CD4-positive, alpha-beta T cell (primary cell): Measurements from ENCODE around the gene CDH13. TPM values are rescaled to one million over a fixed set of nuclear protein-coding genes. Genes with fewer than 3 reads are reported as not detected.

ENCODE experiments used
- ATAC-seq: fragments of 200-7000 bp; cut with Tn5 transposase; one replicate; pipeline ENCODE4 v1.10.0; 2022; ENCODE audit warnings: mild to moderate bottlenecking; ENCODE audit not compliant: poor library complexity
- CTCF ChIA-PET: fragments of 350-600 bp; sonication (Branson Sonifier 250); formaldehyde crosslinking; loops from one replicate; lab custom pipeline; 2021; ENCODE audit warnings: antibody characterized with exemption, inconsistent platforms; lab: Charles Lee
- POLR2A ChIA-PET: fragments of 350-600 bp; sonication (Branson Sonifier 250); formaldehyde crosslinking; loops from one replicate; lab custom pipeline; 2021; ENCODE audit warnings: antibody characterized with exemption, inconsistent platforms; lab: Charles Lee
- DNase-seq, 14 experiments: peaks; one replicate each; pipeline ENCODE4 v3.0.0-alpha.2; 2013 to 2020; ENCODE audit warnings: mixed read lengths in 2 of 14
- H3K27ac ChIP-seq, 2 donors: one replicate each; pipeline versions ENCODE4 v1.5.1 to v1.7.0; 2013; ENCODE audit warnings: low read length in 2 of 2, low read depth in 1 of 2, mild to moderate bottlenecking in 1 of 2
- H3K27me3 ChIP-seq, 2 experiments: 1 replicate in 1 of 2; 2 replicates in 1 of 2; pipeline versions ENCODE4 v1.6.1 to v1.7.0; 2013; ENCODE audit warnings: low read length in 2 of 2, control low read depth in 1 of 2, mild to moderate bottlenecking in 1 of 2, moderate library complexity in 1 of 2; ENCODE audit not compliant: insufficient read depth in 2 of 2, control insufficient read depth in 1 of 2
- H3K36me3 ChIP-seq: one replicate; pipeline ENCODE4 v1.6.1; 2013; ENCODE audit warnings: low read length, control low read depth; ENCODE audit not compliant: insufficient read depth
- H3K4me1 ChIP-seq: one replicate; pipeline ENCODE4 v1.6.1; 2013; ENCODE audit warnings: low read length, control low read depth; ENCODE audit not compliant: insufficient read depth
- H3K4me3 ChIP-seq: one replicate; pipeline ENCODE4 v1.5.1; 2013; ENCODE audit warnings: mild to moderate bottlenecking, low read length, moderate library complexity
- H3K9me3 ChIP-seq, 2 experiments: 1 replicate in 1 of 2; 2 replicates in 1 of 2; pipeline versions ENCODE4 v1.6.1 to v1.7.0; 2013; ENCODE audit warnings: low read length in 2 of 2, mild to moderate bottlenecking in 2 of 2, control low read depth in 1 of 2, moderate library complexity in 1 of 2; ENCODE audit not compliant: control insufficient read depth in 1 of 2, insufficient read depth in 1 of 2
- H3K27ac Mint-ChIP-seq: one replicate; pipeline ENCODE4 v1.8.0; 2020; ENCODE audit warnings: mixed read lengths
- H3K27me3 Mint-ChIP-seq: one replicate; pipeline ENCODE4 v1.8.0; 2021; ENCODE audit warnings: mixed read lengths
- H3K36me3 Mint-ChIP-seq: one replicate; pipeline ENCODE4 v1.8.0; 2021; ENCODE audit warnings: low read depth, mixed read lengths
- H3K4me1 Mint-ChIP-seq: one replicate; pipeline ENCODE4 v1.8.0; 2021; ENCODE audit warnings: low read depth, mixed read lengths
- H3K4me3 Mint-ChIP-seq: one replicate; pipeline ENCODE4 v1.8.0; 2020; ENCODE audit warnings: mild to moderate bottlenecking, mixed read lengths
- H3K9me3 Mint-ChIP-seq: one replicate; pipeline ENCODE4 v1.8.0; 2020; ENCODE audit warnings: mixed read lengths
- CTCF ChIP-seq: fragments of 200-600 bp; IDR thresholded peaks from one replicate; pipeline ENCODE4 v1.8.0; 2022; ENCODE audit warnings: antibody characterized with exemption, mild to moderate bottlenecking
- intact Hi-C, 2 experiments: fragments of 100-400 bp; cut with DNase I in 1 of 2; cut with micrococcal nuclease in 1 of 2; formaldehyde crosslinking; loops; one replicate each; pipeline versions ENCODE4 v1.15.1 to v1.9.0; 2023 to 2025; cut with DNase I, micrococcal nuclease
- total RNA-seq, 174 experiments: library from RNA in 2 of 174; stranded (reverse) in 2 of 174; gene quantifications; one replicate each; pipeline ENCODE4 v1.2.3 and lab custom pipeline; 2021 to 2026

The CDH13 gene
- total RNA-seq, 2 experiments from 2014 or later, result not detected

GRCh38 chr16:83785455-83785854 is 1158.7 kb downstream of the CDH13 start:
- Histone ChIP-seq H3K4me1 (no peaks in the 10 kb centered on the region), H3K27me3 (peaks cover 0 to 3% of the 10 kb centered on the region in 2 experiments), H3K27ac (no peak overlapping the region), H3K9me3 (no peaks in the 10 kb centered on the region), H3K4me3 (no peak overlapping the region), H3K36me3 (no peaks in the 10 kb centered on the region)
- Mint-ChIP-seq H3K4me1 (no peaks in the 10 kb centered on the region), H3K4me3 (no peak overlapping the region), H3K36me3 (no peaks in the 10 kb centered on the region), H3K9me3 (no peaks in the 10 kb centered on the region), H3K27me3 (peaks cover 13% of the 10 kb centered on the region), H3K27ac (no peak overlapping the region)
- ChIA-PET POLR2A (no interaction called here), CTCF (no interaction called here)
- TF ChIP-seq CTCF, result no peak
- no peak for ATAC-seq
- intact Hi-C loops, result no loop called here
- DNase-seq, result no peak

GRCh38 chr16:83789642-83790401 is 1163.1 kb downstream of the CDH13 start:
- Mint-ChIP-seq H3K27me3 (peaks cover 14% of the 10 kb centered on the region), H3K9me3 (no peaks in the 10 kb centered on the region), H3K4me3 (no peak overlapping the region), H3K36me3 (no peaks in the 10 kb centered on the region), H3K4me1 (no peaks in the 10 kb centered on the region), H3K27ac (no peak overlapping the region)
- no peak overlapping the region for H3K27ac ChIP-seq
- intact Hi-C loops, result no loop called here
- peaks cover 0 to 3% of the 10 kb centered on the region in 2 experiments for H3K27me3 ChIP-seq
- H3K9me3 ChIP-seq, result no peaks in the 10 kb centered on the region
- no peaks in the 10 kb centered on the region for H3K4me1 ChIP-seq
- no peaks in the 10 kb centered on the region for H3K36me3 ChIP-seq
- H3K4me3 ChIP-seq, result no peak overlapping the region
- CTCF ChIA-PET, result no interaction called here
- ATAC-seq (no peak), DNase-seq (no peak)
- TF ChIP-seq CTCF, result no peak
- POLR2A ChIA-PET, result no interaction called here

GRCh38 chr16:83791916-83792315 is 1165.1 kb downstream of the CDH13 start:
- no peak for TF ChIP-seq CTCF
- no peak for ATAC-seq
- Histone ChIP-seq H3K36me3 (no peaks in the 10 kb centered on the region), H3K27ac (no peak overlapping the region), H3K4me3 (no peak overlapping the region), H3K4me1 (no peaks in the 10 kb centered on the region), H3K9me3 (no peaks in the 10 kb centered on the region), H3K27me3 (no peaks in the 10 kb centered on the region)
- Mint-ChIP-seq H3K36me3 (no peaks in the 10 kb centered on the region), H3K27me3 (peaks cover 14% of the 10 kb centered on the region), H3K9me3 (no peaks in the 10 kb centered on the region), H3K27ac (no peak overlapping the region), H3K4me1 (no peaks in the 10 kb centered on the region), H3K4me3 (no peak overlapping the region)
- intact Hi-C loops, result no loop called here
- POLR2A ChIA-PET, result no interaction called here
- no peak for DNase-seq
- CTCF ChIA-PET, result no interaction called here
